ENCODE measurements around the gene PPP4R3B. TPM values are rescaled to one million over a fixed set of nuclear protein-coding genes. Genes with fewer than 3 reads are reported as not detected.
"Not testable (repeated sequence)": the region's sequence is repeated elsewhere in the genome, so short reads cannot be mapped to it uniquely, and the experiment has no call there.

The PPP4R3B gene
- total RNA-seq, 1 experiment from 2014 or later = 97.2 TPM

DNA sequence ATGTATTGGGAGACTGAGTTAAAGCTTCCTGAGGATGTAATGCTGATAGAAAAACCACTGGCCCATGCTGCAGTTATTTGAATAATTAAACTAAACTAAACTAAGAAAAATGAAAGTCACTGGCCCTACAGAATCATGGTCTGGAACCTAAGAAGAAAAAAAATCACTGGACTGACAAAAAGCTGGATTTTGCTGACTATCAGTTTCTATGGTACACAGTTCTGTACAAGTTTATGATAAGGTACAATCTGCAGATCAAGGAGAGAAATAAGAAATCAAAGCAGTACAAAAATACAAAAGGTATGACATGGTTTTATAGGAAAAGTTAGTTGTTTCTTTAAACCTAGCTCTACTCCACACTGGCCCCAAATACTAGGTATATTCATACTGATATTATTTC lies 15.6 kb downstream of the PPP4R3B start:
- POLR2A ChIA-PET = interaction anchor here (0.6 to 1.9 kb wide), 2 partner anchors 9 to 349 kb away, joined by 3 to 5 read pairs; no protein-coding TSS in a partner anchor
- H3K27ac Mint-ChIP-seq (ENCODE audit: low read depth, unreplicated experiment) = no peak overlapping the region
- no peak overlapping the region for H3K4me3 Mint-ChIP-seq (ENCODE audit: unreplicated experiment)
- BruUV-seq (replicated peaks) = no TSS peak
- DNase-seq (ENCODE audit: unreplicated experiment) = no peak
- peaks cover 8% of the 10 kb centered on the region for H3K4me1 Mint-ChIP-seq (ENCODE audit: insufficient read depth, unreplicated experiment)
- CTCF ChIA-PET = interaction anchor here (0.8 kb wide), 1 partner anchor 62 kb away, joined by 3 read pairs; no protein-coding TSS in a partner anchor
- TF ChIP-seq, protein P1, sequence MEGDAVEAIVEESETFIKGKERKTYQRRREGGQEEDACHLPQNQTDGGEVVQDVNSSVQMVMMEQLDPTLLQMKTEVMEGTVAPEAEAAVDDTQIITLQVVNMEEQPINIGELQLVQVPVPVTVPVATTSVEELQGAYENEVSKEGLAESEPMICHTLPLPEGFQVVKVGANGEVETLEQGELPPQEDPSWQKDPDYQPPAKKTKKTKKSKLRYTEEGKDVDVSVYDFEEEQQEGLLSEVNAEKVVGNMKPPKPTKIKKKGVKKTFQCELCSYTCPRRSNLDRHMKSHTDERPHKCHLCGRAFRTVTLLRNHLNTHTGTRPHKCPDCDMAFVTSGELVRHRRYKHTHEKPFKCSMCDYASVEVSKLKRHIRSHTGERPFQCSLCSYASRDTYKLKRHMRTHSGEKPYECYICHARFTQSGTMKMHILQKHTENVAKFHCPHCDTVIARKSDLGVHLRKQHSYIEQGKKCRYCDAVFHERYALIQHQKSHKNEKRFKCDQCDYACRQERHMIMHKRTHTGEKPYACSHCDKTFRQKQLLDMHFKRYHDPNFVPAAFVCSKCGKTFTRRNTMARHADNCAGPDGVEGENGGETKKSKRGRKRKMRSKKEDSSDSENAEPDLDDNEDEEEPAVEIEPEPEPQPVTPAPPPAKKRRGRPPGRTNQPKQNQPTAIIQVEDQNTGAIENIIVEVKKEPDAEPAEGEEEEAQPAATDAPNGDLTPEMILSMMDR (IDR thresholded peaks at IDR 0.05; ENCODE audit: unreplicated experiment) = no peak
- H3K27me3 Mint-ChIP-seq (ENCODE audit: insufficient read depth, unreplicated experiment) = no peaks in the 10 kb centered on the region
- peaks cover 79% of the 10 kb centered on the region for H3K36me3 Mint-ChIP-seq (ENCODE audit: insufficient read depth, unreplicated experiment)
- intact Hi-C loops (cut with micrococcal nuclease) = no loop called here
- H3K9me3 Mint-ChIP-seq (ENCODE audit: unreplicated experiment) = no peaks in the 10 kb centered on the region

DNA sequence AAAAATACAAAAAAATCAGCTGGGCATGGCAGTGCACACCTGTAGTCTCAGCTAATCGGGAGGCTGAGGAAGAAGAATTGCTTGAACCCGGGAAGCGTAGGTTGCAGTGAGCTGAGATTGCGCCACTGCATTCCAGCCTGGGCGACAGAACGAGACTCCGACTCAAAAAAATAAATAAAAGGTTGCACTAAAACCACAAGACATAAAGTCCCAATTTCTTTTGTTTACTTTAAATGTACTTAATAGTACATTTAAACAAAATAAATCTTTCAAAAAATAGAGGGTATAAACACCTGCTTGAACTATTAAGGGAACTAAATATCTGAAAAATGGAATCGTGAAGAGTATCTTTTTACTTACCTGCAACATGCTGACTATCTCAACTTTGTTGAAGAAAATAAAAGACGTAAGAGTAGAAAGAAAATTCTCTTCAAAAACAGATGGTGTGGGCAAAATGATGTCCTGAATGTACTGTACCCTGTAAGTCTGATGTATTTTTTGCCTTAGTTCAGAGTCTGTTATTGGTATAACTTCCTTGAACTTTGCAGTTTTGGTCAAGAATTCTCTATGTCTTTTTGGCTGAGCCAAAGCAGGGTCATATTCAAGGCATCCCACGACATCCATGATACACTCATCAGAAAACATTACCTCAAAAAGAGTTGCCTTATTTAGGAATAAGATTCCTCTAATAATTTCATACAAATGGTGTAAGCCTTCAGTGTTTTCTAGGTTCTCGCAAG lies 19.2 kb downstream of the PPP4R3B start:
- Mint-ChIP-seq H3K9me3 (ENCODE audit: unreplicated experiment) (no peaks in the 10 kb centered on the region), H3K27me3 (ENCODE audit: insufficient read depth, unreplicated experiment) (no peaks in the 10 kb centered on the region), H3K4me3 (ENCODE audit: unreplicated experiment) (no peak overlapping the region), H3K36me3 (ENCODE audit: insufficient read depth, unreplicated experiment) (peaks cover 77% of the 10 kb centered on the region), H3K4me1 (ENCODE audit: insufficient read depth, unreplicated experiment) (peaks cover 8% of the 10 kb centered on the region), H3K27ac (ENCODE audit: low read depth, unreplicated experiment) (no peak overlapping the region)
- ChIA-PET CTCF (interaction anchor here (0.7 to 2.0 kb wide), 3 partner anchors 12 to 417 kb away, joined by 3 to 6 read pairs (median 4); no protein-coding TSS in a partner anchor), POLR2A (interaction anchor here (0.7 to 1.6 kb wide), 3 partner anchors 12 to 17 kb away, joined by 3 to 4 read pairs (median 4); no protein-coding TSS in a partner anchor)
- intact Hi-C loops (cut with micrococcal nuclease) = no loop called here
- TF ChIP-seq, protein P1 (IDR thresholded peaks at IDR 0.05; ENCODE audit: unreplicated experiment) = no peak
- DNase-seq (ENCODE audit: unreplicated experiment) = no peak
- TSS peak; percentile 46 for BruUV-seq (replicated peaks)

DNA sequence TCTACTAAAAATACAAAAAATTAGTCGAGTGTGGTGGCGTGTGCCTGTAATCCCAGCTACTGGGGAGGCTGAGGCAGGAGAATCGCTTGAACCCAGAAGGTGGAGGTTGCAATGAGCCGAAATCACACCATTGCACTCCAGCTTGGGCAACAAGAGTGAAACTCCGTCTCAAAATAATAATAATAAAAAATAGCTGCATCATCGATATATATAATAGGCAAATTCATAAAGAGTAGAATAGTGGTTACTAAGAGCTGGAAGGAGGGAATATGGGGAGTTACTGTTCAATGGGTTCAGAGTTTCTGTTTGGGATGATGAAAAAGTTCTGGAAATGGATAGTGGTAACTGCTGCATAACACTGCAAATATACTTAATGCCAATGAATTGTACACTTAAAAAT lies 20.6 kb downstream of the PPP4R3B start:
- BruUV-seq (replicated peaks) = not testable (repeated sequence)

DNA sequence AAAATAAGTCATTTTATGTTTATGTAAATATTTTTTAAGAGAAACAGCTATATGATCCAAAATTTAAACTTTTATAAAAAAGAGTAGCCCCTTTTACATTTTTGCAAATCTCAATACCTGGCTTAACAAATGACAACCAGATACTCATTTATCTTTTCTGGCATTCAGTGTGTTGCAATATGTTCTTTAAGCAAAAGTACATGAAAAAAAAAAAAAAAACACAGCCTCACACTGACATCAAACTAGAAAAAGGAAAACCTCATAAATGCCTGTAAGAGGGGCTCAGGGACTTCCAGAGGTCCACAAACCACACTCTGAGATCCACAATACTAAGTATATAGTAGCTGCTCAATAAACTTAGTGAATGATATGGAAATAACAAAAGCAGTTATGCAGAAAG lies 21.9 kb downstream of the PPP4R3B start:
- TF ChIP-seq, protein P1 (IDR thresholded peaks at IDR 0.05; ENCODE audit: unreplicated experiment) = no peak
- Mint-ChIP-seq H3K4me1 (ENCODE audit: insufficient read depth, unreplicated experiment) (peaks cover 12% of the 10 kb centered on the region), H3K4me3 (ENCODE audit: unreplicated experiment) (no peak overlapping the region), H3K27me3 (ENCODE audit: insufficient read depth, unreplicated experiment) (no peaks in the 10 kb centered on the region), H3K36me3 (ENCODE audit: insufficient read depth, unreplicated experiment) (peaks cover 58% of the 10 kb centered on the region), H3K27ac (ENCODE audit: low read depth, unreplicated experiment) (no peak overlapping the region), H3K9me3 (ENCODE audit: unreplicated experiment) (no peaks in the 10 kb centered on the region)
- no peak for DNase-seq (ENCODE audit: unreplicated experiment)
- intact Hi-C loops (cut with micrococcal nuclease) = no loop called here
- POLR2A ChIA-PET = interaction anchor here (0.7 to 4.0 kb wide), 5 partner anchors 8 to 24 kb away, joined by 3 to 19 read pairs (median 5); partner anchors contain the start of gene PPP4R3B
- CTCF ChIA-PET = no interaction called here
- BruUV-seq (replicated peaks) = no TSS peak

More for the DNA sequence above, 20.6 kb downstream of the PPP4R3B start:
- H3K9me3 Mint-ChIP-seq (ENCODE audit: unreplicated experiment); DNase-seq (ENCODE audit: unreplicated experiment); H3K27ac Mint-ChIP-seq (ENCODE audit: low read depth, unreplicated experiment); intact Hi-C loops (cut with micrococcal nuclease); H3K4me3 Mint-ChIP-seq (ENCODE audit: unreplicated experiment); H3K4me1 Mint-ChIP-seq (ENCODE audit: insufficient read depth, unreplicated experiment); H3K27me3 Mint-ChIP-seq (ENCODE audit: insufficient read depth, unreplicated experiment): not testable (repeated sequence)
- peaks cover 63% of the 10 kb centered on the region for H3K36me3 Mint-ChIP-seq (ENCODE audit: insufficient read depth, unreplicated experiment)
- POLR2A ChIA-PET = interaction anchor here (1.0 to 4.0 kb wide), 4 partner anchors 9 to 21 kb away, joined by 3 to 19 read pairs (median 4); partner anchors contain the start of gene PPP4R3B
- CTCF ChIA-PET = interaction anchor here (0.6 to 2.0 kb wide), 2 partner anchors 15 to 40 kb away, joined by 3 to 6 read pairs; no protein-coding TSS in a partner anchor

Measured in MCF 10A (cell line).